MCF 10A (cell line): ENCODE results near the gene FAIM2. TPM values are rescaled to one million over a fixed set of nuclear protein-coding genes. Genes with fewer than 3 reads are reported as not detected.

Experiments
- BruUV-seq: library from RNA; stranded (reverse); fragments of 400-500 nt; replicated peaks from 2 replicates; lab custom pipeline; 2021; lab: Mats Ljungman, UMichigan
- CTCF ChIA-PET: fragments of 300-600 bp; sonication (Branson Sonifier 250); formaldehyde crosslinking; extraction: SDS; loops from one replicate; lab custom pipeline; 2021; ENCODE audit warnings: antibody characterized with exemption, inconsistent platforms; lab: Yijun Ruan, JAX
- POLR2A ChIA-PET: fragments of 300-600, 350-650 bp; sonication (Branson Sonifier 250); formaldehyde crosslinking; extraction: SDS; loops from one replicate; lab custom pipeline; 2020; ENCODE audit warnings: antibody characterized with exemption, inconsistent platforms; lab: Yijun Ruan, JAX
- DNase-seq: peaks from one replicate; pipeline ENCODE4 v3.0.0-alpha.2; 2018; ENCODE audit not compliant: unreplicated experiment
- H3K27ac Mint-ChIP-seq: one replicate; pipeline ENCODE4 v1.8.0; 2022; ENCODE audit warnings: mild to moderate bottlenecking, low read depth, mixed read lengths; ENCODE audit not compliant: unreplicated experiment
- H3K27me3 Mint-ChIP-seq: one replicate; pipeline ENCODE4 v1.8.0; 2022; ENCODE audit warnings: mixed read lengths; ENCODE audit not compliant: insufficient read depth, unreplicated experiment
- H3K36me3 Mint-ChIP-seq: one replicate; pipeline ENCODE4 v1.8.0; 2022; ENCODE audit warnings: mild to moderate bottlenecking, moderate library complexity, mixed read lengths; ENCODE audit not compliant: insufficient read depth, unreplicated experiment
- H3K4me1 Mint-ChIP-seq: one replicate; pipeline ENCODE4 v1.8.0; 2022; ENCODE audit warnings: mixed read lengths; ENCODE audit not compliant: insufficient read depth, unreplicated experiment
- H3K4me3 Mint-ChIP-seq: one replicate; pipeline ENCODE4 v1.8.0; 2022; ENCODE audit warnings: mild to moderate bottlenecking, moderate library complexity, mixed read lengths; ENCODE audit not compliant: unreplicated experiment
- H3K9me3 Mint-ChIP-seq: one replicate; pipeline ENCODE4 v1.8.0; 2022; ENCODE audit warnings: mixed read lengths; ENCODE audit not compliant: unreplicated experiment
- CTCF ChIP-seq: fragments of 200-600 bp; IDR thresholded peaks from one replicate; pipeline ENCODE4 v1.8.0; 2022; ENCODE audit warnings: antibody characterized with exemption, mild to moderate bottlenecking; ENCODE audit not compliant: unreplicated experiment
- intact Hi-C: fragments of 100-400 bp; cut with micrococcal nuclease; formaldehyde crosslinking; loops from 2 replicates; pipeline ENCODE4 v1.14.1; 2022
- total RNA-seq: library from RNA; stranded (reverse); gene quantifications from 2 replicates; pipeline ENCODE4 v1.2.3, GENCODE V29; 2022

The FAIM2 gene
- total RNA-seq, 1 experiment from 2014 or later, result not detected

- CTCF ChIA-PET, result interaction anchor here (0.5 to 4.2 kb wide), 40 partner anchors 8 to 587 kb away, joined by 3 to 26 read pairs (median 3); no protein-coding TSS in a partner anchor
- Mint-ChIP-seq H3K27ac (peak overlapping the region; percentile 47), H3K9me3 (no peaks in the 10 kb centered on the region), H3K36me3 (peaks cover 6% of the 10 kb centered on the region), H3K27me3 (no peaks in the 10 kb centered on the region), H3K4me3 (no peak overlapping the region), H3K4me1 (peaks cover 19% of the 10 kb centered on the region)
- POLR2A ChIA-PET, result interaction anchor here (0.7 to 1.1 kb wide), 3 partner anchors 47 to 78 kb away, joined by 3 to 4 read pairs (median 3); no protein-coding TSS in a partner anchor
- intact Hi-C loops, result no loop called here
- peak; percentile 77 for DNase-seq
- TF ChIP-seq CTCF, result peak; percentile 83
- BruUV-seq, result no TSS peak
Observed at GRCh38 chr12:49945394-49946080, 41.8 kb upstream of the FAIM2 start.

- Mint-ChIP-seq H3K36me3 (peaks cover 6% of the 10 kb centered on the region), H3K27ac (no peak overlapping the region), H3K4me1 (peaks cover 19% of the 10 kb centered on the region), H3K4me3 (no peak overlapping the region), H3K9me3 (no peaks in the 10 kb centered on the region), H3K27me3 (no peaks in the 10 kb centered on the region)
- intact Hi-C loops, result no loop called here
- ChIA-PET CTCF (interaction anchor here (0.7 to 4.2 kb wide), 8 partner anchors 9 to 380 kb away, joined by 3 to 26 read pairs (median 10); no protein-coding TSS in a partner anchor), POLR2A (no interaction called here)
- no TSS peak for BruUV-seq
- no peak for TF ChIP-seq CTCF
- DNase-seq, result no peak
Observed at GRCh38 chr12:49944718-49945117, 41.0 kb upstream of the FAIM2 start.

- POLR2A ChIA-PET, result no interaction called here
- Mint-ChIP-seq H3K4me3 (no peak overlapping the region), H3K36me3 (peaks cover 6% of the 10 kb centered on the region), H3K27me3 (no peaks in the 10 kb centered on the region), H3K4me1 (peaks cover 19% of the 10 kb centered on the region), H3K27ac (no peak overlapping the region), H3K9me3 (no peaks in the 10 kb centered on the region)
- TF ChIP-seq CTCF, result no peak
- no TSS peak for BruUV-seq
- CTCF ChIA-PET, result interaction anchor here (0.7 to 1.5 kb wide), 4 partner anchors 16 to 75 kb away, joined by 3 to 4 read pairs (median 4); no protein-coding TSS in a partner anchor
- intact Hi-C loops, result no loop called here
- no peak for DNase-seq
Observed at GRCh38 chr12:49944046-49944445, 40.3 kb upstream of the FAIM2 start.

DNA sequence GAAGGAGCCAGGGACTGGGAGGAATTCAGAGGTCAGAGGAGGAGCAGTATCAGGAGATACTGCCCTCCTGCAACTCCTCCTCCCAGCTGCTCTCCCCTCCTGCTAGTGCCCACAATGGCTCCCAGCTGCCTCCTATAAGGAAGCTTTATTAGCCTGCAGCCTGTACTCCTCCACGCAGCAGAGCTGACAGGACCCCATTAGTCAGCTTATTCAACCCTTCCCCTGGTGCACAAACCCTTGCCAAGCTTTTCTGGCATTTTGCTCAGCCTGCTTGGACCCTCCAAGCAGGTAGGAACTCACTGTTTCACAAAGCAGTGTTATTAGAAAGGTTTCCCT lies 39.9 kb upstream of the FAIM2 start:
- peaks cover 19% of the 10 kb centered on the region for H3K4me1 Mint-ChIP-seq
- DNase-seq, result no peak
- ChIA-PET CTCF (interaction anchor here (0.7 to 1.5 kb wide), 4 partner anchors 16 to 74 kb away, joined by 3 to 4 read pairs (median 4); no protein-coding TSS in a partner anchor), POLR2A (no interaction called here)
- no TSS peak for BruUV-seq
- no peaks in the 10 kb centered on the region for H3K9me3 Mint-ChIP-seq
- peaks cover 6% of the 10 kb centered on the region for H3K36me3 Mint-ChIP-seq
- H3K27ac Mint-ChIP-seq, result no peak overlapping the region
- H3K4me3 Mint-ChIP-seq, result no peak overlapping the region
- H3K27me3 Mint-ChIP-seq, result no peaks in the 10 kb centered on the region
- intact Hi-C loops, result no loop called here
- no peak for TF ChIP-seq CTCF
